SKM-1 (cell line): Measurements from ENCODE around the gene RIIAD1.
A peak's percentile ranks its signal among the peaks of the same experiment; 100 is the strongest.
"Not testable (repeated sequence)": the region's sequence is repeated elsewhere in the genome, so short reads cannot be mapped to it uniquely, and the experiment has no call there.

Source experiments
- DNase-seq: peaks from one replicate; lab custom pipeline; 2025; ENCODE audit not compliant: unreplicated experiment; lab: John Stamatoyannopoulos, UW

Gene RIIAD1

DNA sequence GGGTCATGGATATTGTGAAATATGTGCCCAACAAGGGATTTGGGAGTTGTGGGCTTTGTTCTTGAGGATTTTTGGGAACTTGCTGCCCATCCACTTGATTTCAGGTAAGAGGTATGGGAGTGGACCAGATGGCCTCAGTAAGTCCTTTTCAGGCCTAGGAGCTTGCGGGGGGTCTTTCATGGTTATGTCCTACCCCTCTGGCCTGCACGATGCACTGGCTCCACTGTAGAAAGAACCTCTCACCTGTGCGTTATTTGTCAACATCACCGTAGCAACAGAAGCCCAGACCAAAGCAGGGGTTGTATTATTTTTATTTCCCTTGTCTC lies 8.6 kb downstream of the RIIAD1 start:
- DNase-seq: no peak

DNA sequence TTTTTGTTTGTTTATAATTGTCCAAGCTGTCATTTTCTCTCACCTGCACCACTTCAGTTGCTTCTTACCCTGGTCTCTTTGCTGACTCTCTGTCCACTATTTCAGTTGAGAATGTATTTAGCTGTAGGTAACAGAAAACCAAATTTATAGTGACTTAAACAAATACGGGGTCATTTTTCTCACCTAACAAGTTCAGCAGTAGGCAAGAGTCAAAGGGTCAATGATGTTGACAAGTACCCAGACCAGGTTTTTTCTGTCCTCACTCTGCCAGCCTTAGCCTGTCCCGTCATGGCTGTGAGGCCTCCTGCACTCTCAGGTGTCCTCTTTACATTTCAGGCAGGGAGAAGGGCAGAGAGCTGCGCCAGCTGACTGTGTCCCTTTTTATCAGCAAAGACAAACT lies 11.8 kb downstream of the RIIAD1 start:
- no peak for DNase-seq

DNA sequence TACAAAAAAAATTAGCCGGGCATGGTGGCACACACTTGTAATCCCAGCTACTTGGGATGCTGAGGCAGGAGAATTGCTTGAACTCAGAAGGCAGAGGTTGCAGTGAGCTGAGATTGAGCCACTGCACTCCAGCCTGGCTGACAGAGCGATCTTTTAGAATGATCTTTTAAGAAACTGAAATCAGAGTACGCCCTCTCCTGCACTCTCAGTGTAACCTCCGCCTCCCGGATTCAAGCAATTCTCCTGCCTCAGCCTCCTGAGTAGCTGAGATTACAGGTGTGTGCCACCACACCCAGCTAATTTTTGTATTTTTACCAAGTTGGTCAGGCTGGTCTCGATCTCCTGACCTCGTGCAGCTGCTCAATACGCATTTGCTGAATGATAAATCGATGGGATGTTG lies 12.7 kb downstream of the RIIAD1 start:
- not testable (repeated sequence) for DNase-seq

DNA sequence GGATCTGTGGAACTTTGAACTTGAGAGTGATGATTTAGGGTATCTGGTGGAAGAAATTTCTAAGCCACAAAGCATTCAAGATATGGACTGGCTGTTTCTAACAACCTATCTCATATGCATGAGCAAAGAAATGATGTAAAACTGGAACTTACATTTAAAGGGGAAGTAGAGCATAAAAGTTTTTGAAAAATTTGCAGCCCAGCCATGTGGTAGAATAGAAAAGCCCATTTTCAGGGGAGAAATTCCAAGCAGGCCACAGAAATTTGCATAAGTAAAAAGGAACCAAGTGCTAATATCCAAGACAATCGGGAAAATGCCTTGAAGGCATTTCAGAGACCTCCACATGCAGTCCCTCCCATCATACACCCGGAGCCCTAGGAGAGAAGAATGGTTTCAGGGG lies 15.7 kb downstream of the RIIAD1 start:
- DNase-seq: no peak

DNA sequence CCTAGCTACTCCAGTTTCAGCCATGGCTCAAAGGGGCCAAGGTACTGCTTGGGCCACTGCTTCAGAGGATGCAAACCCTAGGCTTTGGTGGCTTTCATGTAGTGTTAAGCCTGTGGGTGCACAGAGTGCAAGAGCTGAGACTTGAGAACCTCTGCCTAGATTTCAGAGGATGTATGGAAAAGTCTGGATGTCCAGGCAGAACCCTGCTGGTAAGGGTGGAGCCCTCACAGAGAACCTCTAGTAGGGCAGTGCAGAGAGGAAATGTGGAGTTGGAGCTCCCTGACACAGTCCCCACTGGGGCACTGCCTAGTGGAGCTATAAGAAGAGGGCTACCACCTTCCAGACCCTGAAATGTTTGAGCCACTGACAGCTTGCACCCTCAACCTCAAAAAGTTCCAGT lies 16.2 kb downstream of the RIIAD1 start:
- DNase-seq: no peak

DNA sequence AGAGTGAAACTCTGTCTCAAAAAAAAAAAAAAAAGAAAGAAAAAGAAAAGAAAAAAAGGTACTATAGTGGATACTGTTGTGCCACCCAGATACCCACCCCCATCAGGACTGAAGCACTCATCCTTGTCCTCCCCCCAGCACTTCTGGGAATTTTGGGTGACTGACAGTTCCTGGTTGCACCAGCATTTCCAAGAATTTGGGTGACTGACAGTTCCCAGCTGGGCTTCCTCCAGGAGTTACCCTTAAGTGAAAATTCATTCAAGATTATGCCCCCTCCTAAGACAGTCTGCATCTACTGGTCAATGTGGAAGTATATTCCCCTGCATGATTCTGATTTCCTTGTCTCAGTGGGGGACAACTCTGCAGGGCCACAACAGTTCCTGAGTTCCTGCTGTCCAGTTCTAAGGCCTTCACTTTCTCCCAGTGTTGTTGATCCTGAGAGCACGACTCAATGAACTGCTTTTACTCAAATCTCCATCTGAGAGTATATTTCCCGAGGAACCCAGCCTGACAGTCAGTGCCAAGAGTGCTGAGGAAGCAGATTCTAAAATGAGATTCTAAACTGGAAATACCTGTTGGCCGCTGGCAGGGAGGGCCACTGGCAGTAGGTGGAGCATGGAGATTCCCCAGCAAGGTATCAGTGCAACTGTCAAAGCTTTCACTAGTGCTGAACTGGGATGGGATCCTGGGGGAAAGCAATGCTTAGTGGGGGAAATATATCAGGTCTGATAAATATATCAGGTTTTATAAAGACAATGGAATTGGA lies 18.5 kb downstream of the RIIAD1 start:
- no peak for DNase-seq

DNA sequence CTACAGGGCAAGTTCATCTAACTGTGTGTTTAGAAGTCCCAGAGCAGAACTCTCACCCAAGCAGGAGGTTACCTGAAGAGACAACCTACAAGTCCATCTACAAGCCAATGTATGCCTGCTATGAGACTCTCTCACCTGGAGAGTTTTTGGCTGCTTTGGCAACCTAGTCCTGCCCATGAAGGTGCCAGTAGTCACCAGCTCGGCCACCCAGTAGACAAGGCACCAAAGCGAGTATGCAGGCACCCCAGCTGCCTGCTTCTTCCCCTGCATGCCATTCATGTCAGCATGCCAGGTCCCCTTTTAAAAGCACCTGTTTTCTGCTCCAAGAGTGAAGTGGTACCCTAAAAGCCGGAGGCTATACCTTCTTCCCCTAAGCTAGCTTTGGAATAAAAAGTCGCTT lies 20.2 kb downstream of the RIIAD1 start:
- DNase-seq: no peak

DNA sequence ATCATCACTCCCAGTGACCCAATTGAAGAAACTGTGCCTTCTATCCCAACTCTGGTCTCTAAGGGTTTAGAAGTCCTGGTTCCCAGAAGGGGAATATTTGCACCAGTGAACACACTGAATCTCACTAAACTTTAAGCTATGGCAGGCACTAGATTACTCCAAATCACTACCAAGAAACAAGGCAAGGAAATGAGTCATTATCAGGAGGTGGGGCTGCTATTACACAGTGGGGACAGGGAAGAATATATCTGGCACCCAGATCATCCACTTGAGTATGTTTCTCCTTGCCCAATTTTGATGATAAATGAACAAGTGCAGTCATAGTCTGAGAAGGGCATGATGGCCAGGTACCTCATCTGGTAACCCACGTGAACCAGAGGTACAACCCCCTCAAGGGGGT lies 35.0 kb downstream of the RIIAD1 start:
- DNase-seq: no peak

DNA sequence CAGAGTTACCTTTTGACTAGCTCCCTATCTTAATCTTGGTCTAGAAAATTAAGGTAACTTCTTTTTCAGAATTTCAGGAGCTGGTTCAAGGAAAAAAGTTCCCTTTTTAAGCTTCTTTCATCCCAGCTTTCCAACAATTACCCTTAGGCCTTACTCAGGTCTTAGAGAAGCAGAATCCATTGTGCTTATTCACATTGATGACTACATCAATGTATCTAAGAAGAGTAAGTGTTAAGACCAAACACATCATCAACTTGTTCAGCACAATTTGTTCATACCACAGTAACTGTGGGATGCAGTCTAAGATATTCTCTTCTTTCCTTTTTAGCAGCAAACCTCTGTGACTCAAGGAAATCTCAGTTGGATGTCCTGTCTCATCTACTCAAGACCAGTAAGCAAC lies 37.9 kb downstream of the RIIAD1 start:
- no peak for DNase-seq

DNA sequence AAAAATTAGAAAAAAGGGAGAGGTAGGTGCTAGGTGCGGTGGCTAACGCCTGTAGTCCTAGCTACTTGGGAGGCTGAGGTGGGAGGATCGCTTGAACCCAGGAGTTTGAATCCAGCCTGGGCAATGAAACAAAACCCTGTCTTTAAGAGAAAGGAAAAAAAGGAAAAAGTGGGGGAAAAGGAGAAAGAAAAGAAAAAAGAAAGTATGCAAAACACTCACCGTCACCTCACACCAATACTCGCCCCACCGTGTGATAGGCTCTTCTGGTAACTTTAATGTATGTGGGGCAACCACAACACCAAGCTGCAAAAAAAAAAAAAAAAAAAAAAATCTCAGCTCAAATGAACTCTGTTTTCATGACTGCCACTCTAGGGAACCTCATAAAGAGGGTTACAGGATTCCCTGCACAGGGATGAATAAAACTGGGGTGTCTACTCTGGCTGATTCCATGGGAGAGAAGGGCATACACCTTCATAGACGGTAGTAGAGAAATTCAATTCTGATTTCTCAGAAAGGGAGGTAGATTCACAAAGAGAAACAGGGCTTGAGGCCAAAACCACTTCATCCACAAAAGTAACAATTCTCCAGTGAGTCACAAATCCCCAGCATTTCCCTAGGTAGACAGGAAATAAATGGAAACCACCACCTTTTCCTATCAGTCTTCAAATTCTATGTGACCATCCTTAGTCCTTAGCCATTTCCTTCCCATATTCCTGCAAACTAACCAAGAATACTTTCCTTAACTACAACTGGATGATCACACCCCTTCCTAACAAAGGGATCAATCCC lies 39.5 kb downstream of the RIIAD1 start:
- DNase-seq: no peak

DNA sequence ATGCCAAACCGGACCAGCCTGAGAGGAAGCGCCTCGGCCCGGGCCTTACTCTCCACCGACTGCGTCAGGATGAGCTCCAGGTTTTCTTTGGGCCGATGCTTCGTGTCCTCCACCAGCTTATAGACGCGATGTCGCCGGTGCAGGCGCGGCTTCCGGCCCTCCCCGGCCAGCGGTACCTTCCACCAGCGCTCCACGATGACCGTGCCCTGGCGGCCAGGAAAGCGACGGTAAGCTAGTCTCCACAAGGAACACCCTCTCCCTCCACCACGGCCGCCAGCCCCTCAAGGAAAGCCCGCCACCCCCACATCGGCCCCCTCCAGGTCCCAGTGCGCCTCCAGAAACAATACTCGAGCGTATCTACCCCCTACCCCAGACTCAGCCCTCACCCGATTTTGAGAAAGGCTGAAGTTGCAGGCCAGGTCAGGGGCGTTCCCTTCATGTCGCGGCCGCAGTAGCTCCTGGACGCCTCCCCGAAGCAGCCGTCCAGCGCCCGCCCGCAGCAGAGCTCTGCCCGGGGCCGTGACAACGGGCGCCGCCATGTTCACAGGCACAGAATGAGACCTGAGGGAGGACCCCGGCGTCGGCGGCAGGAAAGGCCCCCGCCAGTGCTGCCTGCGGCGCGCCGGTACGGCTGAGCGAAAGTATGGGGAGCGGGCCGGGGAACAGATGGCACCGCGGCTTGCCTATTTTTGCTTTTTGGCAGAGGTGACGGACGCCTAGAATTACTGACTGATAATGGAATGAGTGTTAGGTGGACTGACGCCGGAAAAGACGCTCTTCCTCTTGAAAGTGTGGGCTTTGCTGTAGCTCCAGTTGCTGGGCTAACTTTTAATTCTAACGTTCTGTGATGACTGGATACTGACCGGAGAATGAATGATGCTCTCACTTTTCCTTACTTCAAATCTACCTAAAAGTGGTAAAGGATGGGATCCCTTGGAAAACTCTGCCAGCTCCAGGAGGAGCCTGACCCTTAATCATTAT lies 41.9 kb downstream of the RIIAD1 start, which contains the start of gene MRPL9:
Gene MRPL9, minus strand, starts transcription at position 556 of the 981 bp plus-strand sequence. Its CDS starts 17 bp downstream, at position 539.
- DNase-seq: peak; percentile 86

DNA sequence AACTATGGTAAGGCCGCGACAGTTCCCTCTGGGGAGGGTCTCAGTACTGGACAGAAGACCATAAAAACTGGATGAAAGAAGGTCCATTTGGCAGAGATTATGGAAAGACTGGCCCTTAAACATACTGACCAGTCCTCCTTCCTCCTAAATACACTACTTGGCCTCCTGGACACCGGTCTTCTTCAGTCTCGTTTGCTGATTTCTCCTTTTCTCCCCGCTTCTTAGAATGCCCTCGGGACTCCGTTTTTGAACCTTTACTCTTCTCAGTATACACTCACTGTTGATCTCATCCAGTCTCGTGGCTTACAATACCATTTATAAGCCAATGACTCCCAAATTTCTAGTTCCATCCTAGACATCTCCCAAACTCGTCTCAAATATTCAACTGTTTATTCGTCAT lies 42.7 kb downstream of the RIIAD1 start:
- no peak for DNase-seq

DNA sequence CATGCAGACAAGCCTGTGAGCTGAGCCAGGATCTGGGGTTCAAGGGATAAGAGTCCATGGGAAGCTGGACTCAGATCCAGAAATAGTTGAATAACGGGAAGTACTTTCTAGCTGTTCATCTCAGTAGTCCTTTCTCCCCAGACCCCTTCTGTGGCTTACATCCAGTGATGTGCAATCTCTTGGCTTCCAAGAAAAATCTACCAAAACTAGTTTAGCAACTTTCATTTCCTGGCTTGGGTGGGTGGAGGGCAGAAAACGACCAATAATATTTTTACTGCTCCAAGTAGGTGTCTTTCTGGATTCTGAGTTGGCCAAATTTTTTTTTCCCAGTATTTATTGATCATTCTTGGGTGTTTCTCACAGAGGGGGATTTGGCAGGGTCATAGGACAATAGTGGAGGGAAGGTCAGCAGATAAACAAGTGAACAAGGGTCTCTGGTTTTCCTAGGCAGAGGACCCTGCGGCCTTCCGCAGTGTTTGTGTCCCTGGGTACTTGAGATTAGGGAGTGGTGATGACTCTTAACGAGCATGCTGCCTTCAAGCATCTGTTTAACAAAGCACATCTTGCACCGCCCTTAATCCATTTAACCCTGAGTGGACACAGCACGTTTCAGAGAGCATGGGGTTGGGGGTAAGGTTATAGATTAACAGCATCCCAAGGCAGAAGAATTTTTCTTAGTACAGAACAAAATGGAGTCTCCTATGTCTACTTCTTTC lies 47.2 kb downstream of the RIIAD1 start:
- not testable (repeated sequence) for DNase-seq

DNA sequence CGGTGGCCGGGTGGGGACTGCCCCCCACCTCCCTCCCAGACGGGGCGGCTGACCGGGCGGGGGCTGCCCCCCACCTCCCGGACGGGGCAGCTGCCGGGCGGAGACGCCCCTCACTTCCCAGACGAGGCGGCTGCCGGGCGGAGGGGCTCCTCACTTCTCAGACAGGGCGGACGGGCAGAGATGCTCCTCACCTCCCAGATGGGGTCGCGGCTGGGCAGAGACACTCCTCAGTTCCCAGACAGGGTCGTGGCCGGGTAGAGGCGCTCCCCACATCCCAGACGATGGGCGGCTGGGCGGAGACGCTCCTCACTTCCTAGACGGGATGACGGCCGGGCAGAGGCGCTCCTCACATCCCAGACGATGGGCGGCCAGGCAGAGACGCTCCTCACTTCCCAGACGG lies 47.9 kb downstream of the RIIAD1 start:
- not testable (repeated sequence) for DNase-seq

DNA sequence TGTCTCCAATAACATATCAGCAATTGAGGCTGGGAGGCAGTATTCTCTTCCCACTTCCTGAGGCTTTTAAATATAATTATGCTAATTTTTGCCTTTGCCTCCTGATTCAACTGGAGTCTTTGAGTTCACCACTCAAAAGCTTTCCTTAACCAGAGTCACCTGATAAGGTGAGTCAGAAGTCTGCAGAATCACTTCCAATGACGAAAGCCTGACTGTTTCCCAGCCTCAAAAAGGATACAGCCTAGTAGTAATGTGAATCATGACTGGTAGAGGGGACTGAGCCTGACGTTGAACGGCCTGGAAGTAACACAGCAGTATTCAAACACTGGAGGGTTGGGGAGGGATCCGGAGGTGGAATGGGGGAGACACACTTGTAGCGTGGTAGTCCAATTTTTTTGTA lies 52.4 kb downstream of the RIIAD1 start:
- no peak for DNase-seq

DNA sequence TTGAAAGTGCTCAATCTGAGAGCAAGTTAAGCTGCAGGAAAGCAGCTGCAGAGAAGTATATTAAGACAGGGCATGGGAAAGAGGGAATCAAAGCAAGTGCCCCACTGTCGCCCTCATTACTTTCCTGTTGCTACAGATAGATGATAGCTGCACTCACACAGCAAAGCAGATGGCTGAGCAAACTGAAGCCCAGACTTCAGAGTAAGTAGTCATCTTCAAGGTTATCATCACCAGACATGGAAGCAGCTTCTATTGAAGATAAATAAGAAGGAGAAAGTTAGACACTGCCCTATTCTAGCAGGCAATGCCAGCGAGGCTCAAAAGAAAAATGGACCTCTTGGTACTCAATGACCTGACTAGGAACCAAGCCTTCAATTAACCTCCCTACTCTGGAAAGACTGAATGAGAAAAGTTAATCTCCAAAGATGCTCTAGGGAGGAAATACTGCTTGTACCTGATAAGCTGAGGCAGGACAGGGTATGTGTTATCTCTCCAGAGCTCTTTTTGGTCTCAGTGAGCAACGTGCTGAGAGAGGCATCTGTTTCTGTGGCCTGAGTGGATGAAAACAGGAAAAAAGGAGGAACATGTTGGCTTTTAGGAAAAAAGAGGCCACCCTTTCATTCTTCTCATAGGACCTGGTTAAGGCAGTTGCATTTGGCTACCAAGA lies 53.1 kb downstream of the RIIAD1 start:
- DNase-seq: no peak

DNA sequence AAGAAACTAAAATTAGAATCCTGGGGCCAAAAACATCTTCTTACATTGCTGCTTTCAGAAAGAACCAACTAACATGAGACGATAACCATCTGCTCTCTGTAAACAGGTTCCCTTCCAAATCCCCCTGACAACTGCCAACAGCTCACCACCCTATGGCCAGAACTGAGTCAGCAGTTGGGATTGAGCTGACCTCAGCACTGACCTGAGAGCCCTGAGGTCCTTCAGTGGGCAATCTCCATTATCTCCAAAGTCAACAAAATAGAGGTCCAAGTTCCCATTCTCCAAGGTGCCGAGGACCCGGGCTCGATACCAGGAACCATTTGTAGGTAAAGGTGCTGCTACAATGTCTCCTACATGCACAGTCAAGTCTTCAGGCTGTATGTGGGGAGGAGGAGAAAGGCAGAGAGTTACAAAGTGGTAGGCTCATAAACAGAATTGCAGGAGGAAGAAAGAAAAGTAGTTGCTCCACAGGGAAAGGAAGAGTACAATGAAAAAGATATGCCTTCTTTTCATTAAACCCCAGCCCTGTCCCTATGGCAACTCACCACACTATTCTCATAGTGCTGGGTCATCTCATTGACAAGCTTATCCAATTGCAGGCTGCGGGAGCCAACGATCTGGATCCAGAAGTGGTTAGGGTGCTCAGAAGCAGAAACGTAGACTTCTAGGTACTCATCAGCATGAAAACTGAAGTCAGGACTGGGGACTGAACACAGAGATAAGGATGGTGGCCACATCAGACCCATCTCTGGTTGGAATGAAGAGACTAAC lies 54.8 kb downstream of the RIIAD1 start:
- no peak for DNase-seq

DNA sequence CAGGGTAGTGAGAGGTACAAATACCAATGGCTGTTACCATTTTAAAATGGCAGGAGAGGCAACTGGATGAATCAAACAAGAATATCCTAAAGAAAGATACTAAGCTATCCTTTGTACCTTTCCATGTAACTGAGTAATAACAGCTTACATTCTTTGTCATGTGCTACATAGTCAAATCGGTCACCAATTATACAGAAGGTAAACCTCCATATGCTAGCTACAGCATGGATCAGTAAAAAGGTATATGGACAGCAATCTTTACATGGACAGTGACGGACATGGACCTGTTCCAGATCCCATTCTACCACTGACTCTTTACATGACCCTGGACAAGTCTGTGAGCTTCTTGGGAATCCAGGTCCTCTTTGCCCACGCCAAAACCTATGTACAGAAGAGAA lies 55.3 kb downstream of the RIIAD1 start:
- no peak for DNase-seq

DNA sequence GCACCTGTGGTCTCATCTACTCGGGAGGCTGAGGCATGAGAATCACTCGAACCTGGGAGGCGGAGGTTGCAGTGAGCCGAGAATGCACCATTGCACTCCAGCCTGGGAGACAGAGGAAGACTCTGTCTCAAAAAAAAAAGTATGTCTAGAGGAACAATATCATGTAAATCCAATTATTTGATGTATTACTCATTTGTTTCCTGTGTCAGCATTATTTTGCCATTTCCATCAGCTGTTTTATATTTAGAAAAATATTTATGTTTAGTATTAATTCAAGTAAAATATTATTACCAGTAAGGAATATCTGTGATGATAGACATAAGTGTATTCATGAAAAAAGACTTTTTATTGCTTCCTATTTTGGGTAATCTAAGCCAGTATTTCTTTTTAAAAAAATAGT lies 56.0 kb downstream of the RIIAD1 start:
- DNase-seq: no peak
